Stromal cell of bone marrow (primary cell): ENCODE data around the gene CCNY.
"Not testable (repeated sequence)": the region's sequence is repeated elsewhere in the genome, so short reads cannot be mapped to it uniquely, and the experiment has no call there.

Experiments
- DNase-seq: peaks from one replicate; pipeline ENCODE4 v3.0.0-alpha.2; 2012; ENCODE audit warnings: low read depth

CCNY gene

DNA sequence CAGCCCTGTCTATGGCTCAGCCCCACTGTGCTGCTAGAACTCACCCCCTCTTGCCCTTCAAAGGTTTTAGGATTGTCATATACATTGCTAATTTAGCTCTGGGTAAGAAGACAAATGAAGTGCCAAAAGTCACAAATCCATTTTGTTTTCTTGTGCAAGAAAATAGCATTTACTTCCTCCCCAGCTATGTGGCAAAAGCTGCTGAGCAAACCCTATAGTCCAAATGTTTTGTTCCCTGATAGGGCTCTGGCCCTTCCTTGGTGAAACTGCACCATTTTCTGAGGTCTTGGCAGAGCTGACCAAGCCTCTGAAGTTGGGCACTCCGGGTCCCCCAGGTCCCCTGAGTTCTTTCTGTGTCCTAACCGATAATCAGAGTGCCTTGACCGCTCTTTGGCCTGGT, 184.7 kb downstream of the CCNY start:
- DNase-seq, result no peak

- no peak for DNase-seq
Observed at GRCh38 chr10:35523670-35524225, 187.4 kb downstream of the CCNY start.

- no peak for DNase-seq
Observed at GRCh38 chr10:35526746-35527145, 190.4 kb downstream of the CCNY start.

DNA sequence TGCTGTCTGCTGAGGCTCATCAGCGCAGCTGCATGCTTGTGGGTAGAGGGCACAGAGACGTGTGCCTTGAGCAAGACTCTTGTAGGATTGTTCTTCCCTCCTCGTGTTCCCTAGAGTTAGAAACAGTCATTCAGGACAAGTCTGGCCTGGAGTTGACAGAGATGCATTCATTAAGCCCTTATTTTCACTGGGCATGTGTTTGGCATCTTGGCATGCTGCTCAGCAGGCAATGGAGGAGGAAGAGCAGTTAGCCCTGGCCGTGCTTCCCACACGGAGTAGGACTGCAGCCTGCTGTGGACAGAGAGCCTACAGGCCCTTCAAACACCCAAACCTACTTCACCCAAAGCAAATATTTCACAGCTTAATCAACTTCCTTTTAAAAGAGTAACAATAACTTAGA, 195.8 kb downstream of the CCNY start:
- DNase-seq, result no peak

- no peak for DNase-seq
Observed at GRCh38 chr10:35533565-35533964, 197.3 kb downstream of the CCNY start.

GRCh38 chr10:35535136-35535535, 198.8 kb downstream of the CCNY start:
- DNase-seq, result no peak

- no peak for DNase-seq
Observed at GRCh38 chr10:35536789-35537188, 200.5 kb downstream of the CCNY start.

GRCh38 chr10:35537925-35538324, 201.6 kb downstream of the CCNY start:
- not testable (repeated sequence) for DNase-seq

DNA sequence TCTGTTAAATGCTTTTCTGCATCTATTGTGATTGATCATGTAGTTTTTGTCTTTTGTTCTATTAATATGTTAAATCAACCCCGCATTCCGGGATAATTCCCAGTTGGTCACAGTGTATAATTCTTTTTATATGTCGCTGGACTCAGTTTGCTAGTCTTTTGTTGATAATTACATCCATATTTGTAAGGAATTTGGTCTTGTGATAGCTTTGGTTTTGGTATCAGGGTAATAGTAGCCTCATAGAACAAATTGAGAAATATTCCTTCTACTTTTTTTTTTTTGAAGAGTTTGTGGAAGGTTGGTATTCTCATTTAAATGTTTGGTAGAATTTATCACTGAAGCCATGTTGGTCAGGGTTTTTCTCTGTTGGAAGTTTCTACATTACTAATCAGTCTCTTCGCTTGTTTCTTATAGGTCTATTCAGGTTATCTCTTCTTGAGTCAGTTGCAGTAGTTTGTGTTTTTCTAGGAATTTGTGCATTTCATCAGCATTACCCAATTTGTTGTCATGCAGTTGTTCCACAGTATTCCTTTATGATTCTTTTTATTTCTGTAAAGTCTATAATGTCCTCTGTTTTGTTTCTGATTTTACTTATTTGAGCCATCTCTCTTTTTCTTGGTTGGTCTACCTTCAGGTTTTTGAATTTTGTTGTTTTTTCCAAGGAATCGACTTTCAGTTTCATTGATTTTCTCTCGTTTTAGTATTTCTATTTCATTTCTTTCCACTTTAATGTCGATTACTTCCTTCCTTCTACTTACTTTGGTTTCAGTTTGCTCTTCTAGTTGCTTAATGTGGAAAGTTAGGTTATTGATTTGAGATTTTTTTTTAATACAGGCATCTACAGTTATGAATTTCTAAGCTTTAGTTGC, 204.2 kb downstream of the CCNY start:
- no peak for DNase-seq

DNA sequence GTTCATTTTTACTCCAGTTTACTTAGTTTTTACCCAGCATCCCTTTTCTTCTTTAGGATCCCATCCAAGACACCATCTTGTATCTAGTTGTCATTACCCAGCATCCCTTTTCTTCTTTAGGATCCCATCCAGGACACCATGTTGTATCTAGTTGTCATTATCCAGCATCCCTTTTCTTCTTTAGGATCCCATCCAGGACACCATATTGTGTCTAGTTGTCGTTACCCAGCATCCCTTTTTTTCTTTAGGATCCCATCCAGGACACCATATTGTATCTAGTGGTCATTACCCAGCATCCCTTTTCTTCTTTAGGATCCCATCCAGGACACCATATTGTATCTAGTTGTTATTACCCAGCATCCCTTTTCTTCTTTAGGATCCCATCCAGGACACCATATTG, 205.4 kb downstream of the CCNY start:
- DNase-seq, result no peak

DNA sequence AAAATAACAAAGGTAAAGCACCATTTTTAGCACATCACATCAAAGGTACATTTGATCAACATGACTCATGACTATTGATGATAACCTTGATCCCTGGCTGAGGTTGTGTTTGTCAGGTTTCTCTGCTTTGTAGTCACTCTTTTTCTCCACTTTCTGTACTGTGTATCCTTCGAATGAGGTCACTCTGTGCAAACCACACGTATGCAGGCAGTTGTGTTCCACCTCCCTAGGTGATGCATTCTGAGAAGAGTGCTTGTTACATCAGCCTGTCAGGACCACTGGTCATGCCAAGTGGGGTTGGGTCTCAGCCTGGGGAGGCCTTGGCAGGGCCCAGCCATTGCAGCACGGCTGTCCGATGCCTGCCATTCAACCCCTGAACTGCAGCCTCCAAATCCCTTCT, 206.0 kb downstream of the CCNY start:
- no peak for DNase-seq

- no peak for DNase-seq
Observed at GRCh38 chr10:35545079-35545657, 208.9 kb downstream of the CCNY start.

- no peak for DNase-seq
Observed at GRCh38 chr10:35545878-35546590, 209.7 kb downstream of the CCNY start.

DNA sequence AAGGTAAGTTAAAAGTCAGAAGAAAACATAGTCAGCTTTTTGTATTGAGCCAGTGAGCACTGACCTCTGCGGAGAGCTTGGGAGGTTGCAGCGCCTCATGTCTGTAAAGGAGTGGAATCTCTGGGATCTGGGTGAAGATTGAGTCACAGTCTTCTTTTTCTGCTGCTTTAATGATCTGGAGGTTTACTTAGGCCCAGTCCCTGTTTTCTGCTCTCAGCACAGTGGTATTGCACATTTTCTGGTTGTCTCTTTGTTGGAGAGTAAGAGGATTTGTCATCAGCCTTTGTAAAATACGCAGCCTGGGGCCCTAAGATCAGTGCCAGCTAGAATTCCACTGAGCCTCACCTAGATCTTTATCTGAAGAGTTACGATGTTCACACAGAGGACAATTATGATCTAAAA, 210.5 kb downstream of the CCNY start:
- DNase-seq, result peak; percentile 52

DNA sequence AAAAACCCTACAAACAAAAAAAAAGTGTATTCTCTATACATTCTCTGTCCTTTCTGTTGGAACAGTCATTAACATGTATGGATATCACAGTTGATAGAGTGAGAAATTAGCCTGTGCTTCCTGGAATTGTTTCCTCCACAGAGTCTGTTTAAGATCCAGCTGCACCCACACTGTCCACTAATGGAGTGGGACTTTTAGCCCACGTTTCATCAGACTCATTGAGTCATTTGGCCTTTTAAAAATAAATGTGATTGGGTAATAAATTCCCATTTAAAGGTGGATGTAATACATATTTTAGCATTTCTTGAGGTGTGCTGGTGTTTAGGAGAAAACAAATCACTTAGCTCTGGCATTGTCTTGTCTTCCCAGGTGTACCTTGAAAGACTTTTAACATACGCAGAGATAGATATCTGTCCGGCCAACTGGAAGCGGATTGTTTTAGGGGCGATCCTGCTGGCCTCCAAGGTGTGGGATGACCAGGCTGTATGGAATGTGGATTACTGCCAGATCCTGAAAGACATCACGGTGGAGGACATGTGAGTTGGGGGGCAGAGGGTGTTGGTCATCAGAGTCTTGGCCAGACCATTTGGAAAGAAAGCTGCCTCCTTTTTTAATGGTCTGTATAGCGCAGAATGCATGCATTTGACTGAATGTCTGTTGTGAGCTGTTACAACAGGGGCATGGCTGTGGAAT, 216.5 kb downstream of the CCNY start:
- DNase-seq, result no peak

GRCh38 chr10:35554036-35554435, 217.7 kb downstream of the CCNY start:
- DNase-seq, result no peak

DNA sequence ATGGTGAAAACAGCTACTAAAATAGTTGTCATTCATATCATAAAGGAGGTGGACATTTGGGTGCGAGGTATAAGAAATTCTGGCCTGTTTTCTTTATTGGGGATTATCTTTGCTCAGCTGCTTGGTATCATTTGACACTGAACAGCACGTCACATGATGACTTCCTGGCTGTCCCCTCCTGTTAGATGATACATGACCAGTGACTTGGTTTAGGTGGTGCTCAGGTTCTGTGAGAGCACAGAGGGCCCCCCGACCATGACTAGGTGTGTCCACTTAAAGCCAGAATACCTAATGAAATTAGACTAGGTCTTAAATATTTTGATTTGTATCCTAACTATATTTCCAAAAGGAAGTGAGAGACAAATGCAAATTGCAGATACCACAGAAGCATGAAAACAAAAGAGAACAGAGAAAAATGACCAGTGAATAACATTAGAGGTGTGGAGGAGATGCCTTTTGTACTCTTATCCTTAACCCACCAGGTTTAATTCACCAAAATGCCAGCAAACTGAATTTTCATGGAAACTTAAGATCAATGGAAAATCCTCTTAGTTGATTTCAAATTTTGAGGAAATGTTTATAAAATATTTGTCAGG, 218.2 kb downstream of the CCNY start:
- no peak for DNase-seq

GRCh38 chr10:35555962-35556930, 219.9 kb downstream of the CCNY start:
- no peak for DNase-seq

- DNase-seq, result no peak
Observed at GRCh38 chr10:35558276-35558675, 222.0 kb downstream of the CCNY start.

- no peak for DNase-seq
Observed at GRCh38 chr10:35559416-35559815, 223.1 kb downstream of the CCNY start.

DNA sequence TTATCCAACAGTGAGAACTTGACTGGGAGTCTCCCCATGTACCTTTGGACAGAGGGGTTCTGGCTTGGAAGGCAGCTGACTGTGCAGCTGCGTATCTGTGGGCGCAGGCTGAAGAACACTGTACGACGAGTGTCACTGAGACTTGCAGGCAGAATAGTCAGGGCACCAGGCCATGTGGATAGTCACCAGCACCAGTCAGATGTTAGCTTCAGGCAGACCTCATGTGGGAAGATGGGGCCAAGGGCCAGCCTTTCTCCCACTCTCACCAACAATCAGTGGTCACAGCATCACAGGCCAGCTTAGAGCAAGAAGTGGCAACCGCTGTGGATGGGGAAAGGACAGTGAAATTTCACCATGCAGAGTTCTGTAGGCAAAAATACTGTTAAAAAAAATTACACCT, 225.4 kb downstream of the CCNY start:
- DNase-seq, result no peak
